NCI-H128 (cell line): Measurements from ENCODE around the gene ERBB4.

Experiments
- DNase-seq: peaks from one replicate; lab custom pipeline; 2025; ENCODE audit not compliant: unreplicated experiment; lab: John Stamatoyannopoulos, UW

The ERBB4 gene

DNA sequence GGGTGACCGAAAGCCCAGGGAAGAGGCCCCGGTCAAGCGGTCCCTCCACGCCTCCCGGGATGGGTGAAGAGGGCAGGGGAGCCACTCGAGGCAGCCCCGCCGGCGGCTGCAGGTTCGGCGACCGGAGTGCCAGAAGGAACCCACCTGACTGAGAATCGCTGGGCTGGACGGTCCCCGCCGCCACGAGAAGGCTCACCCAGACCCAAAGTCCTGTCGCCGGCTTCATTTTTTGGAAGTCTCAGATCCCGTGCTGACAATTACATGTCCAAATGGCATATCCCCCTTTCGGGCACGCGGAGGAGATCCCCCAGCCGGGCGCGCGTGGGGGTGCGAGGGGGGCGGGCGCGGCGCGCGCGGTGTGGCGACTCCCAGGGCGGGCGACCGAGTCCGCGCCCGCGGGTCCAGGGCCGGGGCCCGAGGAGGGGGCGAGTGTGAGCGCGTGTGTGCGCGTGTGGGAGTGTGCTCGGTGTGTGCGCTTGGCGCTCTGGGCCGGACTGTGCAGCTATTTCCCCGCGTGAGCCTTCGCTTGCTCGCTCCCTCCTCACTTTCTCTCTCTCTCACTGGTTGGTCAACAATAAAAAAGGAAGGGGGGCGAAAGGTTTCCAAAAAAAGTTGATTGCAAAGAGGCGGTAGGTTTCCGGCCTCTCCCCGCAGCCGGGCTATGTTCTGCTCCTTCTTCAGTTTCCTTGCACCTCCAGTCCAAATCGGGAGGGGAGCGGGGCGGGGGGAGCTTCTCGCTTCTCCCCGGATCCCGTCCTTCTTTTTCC lies at the start of gene ERBB4:
TSS of gene ERBB4 (minus strand) at position 498 of the 767 bp plus-strand sequence. CDS start at position 226, 272 bp downstream.
- no peak for DNase-seq

- no peak for DNase-seq
These were observed 41.5 kb upstream of the ERBB4 start for GRCh38 chr2:212580117-212580516.

DNA sequence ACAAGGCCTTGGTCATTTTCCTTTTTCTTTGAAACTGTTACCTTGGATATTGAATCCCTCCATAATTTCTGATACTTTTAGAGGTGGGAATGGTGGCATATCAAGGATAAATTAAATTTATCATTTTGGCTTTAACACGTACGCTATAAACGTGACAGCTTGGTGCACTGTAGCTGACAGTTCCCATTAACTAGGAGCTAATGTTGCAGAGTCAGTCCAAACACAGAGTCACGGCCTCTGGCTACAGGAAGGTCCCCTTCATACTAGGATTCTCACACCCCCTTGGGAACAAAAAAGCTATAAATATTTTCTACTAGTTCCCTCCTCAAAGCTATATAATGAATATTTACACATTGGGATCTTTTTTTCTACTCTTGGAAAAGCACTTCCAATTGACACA lies 17.7 kb upstream of the ERBB4 start:
- DNase-seq: no peak

- DNase-seq: no peak
These were observed 15.6 kb upstream of the ERBB4 start for GRCh38 chr2:212554233-212554632.

GRCh38 chr2:212549941-212550340 lies 11.3 kb upstream of the ERBB4 start:
- no peak for DNase-seq

- DNase-seq: no peak
These were observed 10.9 kb upstream of the ERBB4 start for GRCh38 chr2:212549463-212549862.

GRCh38 chr2:212548455-212548819 lies 9.8 kb upstream of the ERBB4 start:
- DNase-seq: no peak

GRCh38 chr2:212547716-212548454 lies 9.3 kb upstream of the ERBB4 start:
- DNase-seq: no peak

DNA sequence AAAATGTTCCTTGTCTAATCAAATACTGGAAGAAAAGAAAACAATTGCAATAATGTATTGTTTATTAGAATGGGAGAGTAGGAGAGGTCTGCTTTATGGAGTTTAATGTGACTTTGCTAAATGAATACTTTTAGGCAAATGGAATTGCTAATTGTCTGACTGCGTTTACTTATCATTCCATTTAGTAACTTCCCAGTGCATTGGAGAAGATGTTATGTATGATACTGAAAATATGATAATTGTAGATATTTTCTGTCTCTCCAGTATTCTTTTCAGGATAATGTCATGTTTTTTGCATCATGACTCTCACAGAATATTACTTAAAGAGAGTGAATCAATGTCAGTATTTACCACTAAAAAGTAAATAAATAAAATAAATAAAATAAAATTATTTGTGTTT lies 8.1 kb upstream of the ERBB4 start:
- no peak for DNase-seq

DNA sequence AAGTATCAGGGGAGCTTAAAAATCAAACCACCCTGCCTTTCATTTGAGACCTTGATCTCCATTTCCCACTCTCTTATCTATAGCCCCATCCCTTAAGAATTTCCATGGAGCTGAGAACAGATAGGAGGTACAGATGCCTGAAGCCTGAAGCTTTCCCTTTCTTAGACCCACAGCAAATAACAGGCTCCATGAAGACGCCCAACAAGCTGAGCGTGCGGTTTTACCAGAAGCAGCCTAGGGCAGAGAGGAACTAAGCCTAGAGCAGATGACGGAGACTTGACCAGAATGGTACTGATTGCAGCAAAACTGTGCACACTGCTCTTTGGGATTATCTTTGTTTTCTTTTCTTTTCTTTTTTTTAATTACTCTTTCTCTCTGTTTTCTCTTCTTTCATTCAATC lies 1.7 kb upstream of the ERBB4 start:
- DNase-seq: no peak

- no peak for DNase-seq
These were observed 674 bp upstream of the ERBB4 start for GRCh38 chr2:212539072-212539880.

GRCh38 chr2:212537726-212538304 lies 787 bp downstream of the ERBB4 start:
- no peak for DNase-seq

DNA sequence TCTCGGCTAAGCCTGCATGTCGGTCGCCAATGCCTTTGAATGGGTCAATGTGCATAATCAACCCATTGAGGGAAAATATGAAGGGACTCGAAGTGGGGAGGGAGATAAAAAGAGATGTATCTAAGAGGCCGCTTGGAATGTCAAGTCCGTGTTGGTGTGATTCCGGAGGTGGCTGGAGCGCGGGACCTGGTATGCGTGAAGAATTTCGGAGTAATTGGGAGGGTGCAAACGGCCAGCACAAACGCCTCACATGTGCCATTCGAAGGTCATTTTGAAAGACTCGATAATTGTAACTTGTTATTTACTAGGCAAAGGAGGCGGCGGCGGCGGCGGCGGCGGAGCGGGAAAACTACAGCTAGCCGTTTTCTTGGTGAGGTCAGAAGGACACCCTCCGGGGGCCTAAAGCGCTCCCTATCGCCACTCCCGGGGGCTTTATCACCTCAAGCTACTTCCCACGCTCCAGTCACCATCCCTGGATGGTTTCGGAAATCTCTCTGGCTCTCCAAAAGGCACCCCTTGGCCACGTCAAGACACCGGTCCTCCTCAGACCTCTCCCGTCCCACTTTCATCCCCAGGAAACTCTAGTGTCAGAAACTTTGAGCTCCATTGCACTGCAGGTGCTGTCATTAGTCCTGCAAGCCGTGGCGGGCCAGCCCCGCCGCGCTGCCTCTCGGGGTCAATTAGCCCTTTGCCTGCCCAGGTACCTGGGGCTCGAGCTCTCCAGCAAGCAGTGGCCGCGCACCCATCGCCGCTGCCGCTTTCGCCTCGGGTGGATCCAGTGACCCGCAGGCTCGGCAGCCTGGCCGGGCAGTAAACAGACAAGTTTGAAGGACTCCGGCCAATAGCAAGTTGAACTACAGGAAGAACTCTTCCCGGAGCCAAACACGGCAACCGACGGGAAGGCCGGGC lies 1.5 kb downstream of the ERBB4 start:
- no peak for DNase-seq

- DNase-seq: no peak
These were observed 2.4 kb downstream of the ERBB4 start for GRCh38 chr2:212535996-212536816.

- no peak for DNase-seq
These were observed 4.3 kb downstream of the ERBB4 start for GRCh38 chr2:212534336-212534735.

DNA sequence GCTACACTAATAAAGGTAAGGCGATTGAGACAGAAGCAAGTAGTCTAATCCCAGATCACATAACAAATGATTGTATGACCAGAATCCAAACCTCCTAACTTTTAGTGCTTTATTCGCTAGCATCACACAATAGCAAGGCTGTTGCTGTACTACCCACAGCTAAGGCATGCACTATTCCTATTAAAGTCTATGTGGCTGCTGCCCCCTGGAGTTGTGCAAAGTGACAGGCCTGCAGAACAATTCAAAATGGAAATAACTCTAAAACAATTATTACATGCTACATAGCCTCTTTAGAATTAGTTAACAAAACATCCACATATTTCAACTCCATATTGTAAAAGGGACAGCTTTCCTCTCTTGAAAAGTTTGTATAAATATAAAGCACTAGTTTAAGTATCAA lies 6.0 kb downstream of the ERBB4 start:
- no peak for DNase-seq

DNA sequence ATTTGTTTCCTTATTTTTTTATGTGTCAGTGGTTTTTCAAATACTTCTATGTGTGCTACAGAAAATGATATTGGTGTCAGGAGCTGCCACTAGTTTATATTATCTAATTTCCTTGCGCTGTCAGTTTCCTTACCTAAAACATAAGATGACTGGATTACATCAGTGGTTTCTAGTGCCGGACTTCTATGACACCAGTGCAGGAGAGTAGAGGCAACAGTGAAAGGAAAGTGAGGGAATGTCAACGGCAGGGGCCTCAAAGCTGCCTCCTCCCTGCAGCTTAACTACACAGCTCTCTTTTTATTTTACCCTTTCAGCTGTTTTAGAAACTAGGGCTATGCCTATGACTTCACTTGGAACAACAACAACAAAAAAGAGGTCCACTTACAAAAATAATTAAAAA lies 6.5 kb downstream of the ERBB4 start:
- DNase-seq: no peak

DNA sequence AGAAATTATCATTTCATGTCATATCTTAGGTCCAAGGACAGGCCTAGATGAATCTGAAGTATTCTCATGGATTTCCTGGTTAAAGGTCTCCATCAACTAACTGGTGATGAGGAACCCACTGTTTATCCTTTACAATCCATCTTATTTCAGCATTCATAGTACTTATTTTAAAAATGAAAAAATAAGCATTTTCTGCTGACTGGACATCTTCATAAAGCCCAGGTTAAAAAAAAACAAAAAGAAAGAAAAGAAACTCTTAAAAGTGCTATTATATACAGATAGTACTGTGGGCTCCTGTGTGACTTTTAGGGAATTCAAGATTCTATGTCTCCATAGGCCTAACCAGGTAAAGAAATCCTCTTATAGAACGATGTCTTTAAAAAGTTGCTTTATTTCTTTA lies 7.1 kb downstream of the ERBB4 start:
- no peak for DNase-seq

DNA sequence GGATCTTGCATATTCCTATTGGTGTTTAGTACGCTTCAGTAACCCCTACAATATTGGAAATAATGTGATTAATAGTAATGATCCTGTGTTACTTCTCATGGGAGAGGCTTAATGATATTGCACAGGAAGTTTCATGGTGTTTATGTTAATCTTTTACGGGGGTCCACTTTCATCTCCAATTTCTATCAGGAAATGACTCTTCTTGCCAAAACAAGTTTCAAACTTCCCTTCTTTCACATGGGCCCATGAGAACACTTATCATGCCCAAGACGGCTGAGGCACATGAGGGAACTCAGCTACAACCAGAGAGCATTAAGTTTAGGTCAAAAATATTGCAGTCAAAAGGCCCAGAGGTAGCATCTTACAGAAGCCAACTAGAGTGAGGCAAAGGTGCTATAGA lies 7.6 kb downstream of the ERBB4 start:
- no peak for DNase-seq

DNA sequence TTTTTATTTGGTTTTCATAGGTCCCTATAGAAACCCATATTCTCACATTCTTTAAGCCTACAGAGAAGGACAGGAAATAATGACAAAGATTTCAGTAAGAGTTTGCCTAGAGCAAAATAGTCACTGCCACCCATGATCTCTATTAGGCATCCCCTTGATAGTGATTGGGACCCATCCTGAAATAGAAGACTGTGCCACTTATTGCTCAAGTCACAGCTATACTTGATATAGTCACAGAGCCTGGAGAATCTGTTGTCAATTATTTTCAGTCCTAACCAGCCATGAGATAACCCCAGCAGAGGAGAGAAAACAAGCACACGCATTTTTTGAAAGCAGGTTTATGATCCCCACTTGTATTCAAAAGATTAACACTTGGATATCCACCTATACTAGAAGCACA lies 8.2 kb downstream of the ERBB4 start:
- no peak for DNase-seq
